ENCODE data around the gene ATP8A1.
"Not testable (repeated sequence)": the region's sequence is repeated elsewhere in the genome, so short reads cannot be mapped to it uniquely, and the experiment has no call there.

- TF ChIP-seq POLR2A, CTCF (IDR thresholded peaks at IDR 0.05): not testable (repeated sequence)
These were observed 284.6 kb downstream of the ATP8A1 start for GRCh38 chr4:42372303-42372702.

Measured in body of pancreas (tissue), 4 donors.